Hepatocyte (in vitro differentiated cells): Measurements from ENCODE around the gene FOSB.

Experiments used
- EZH2 ChIP-seq: fragments of 200-600 bp; sonication (generic); IDR thresholded peaks from 2 replicates; pipeline ENCODE4 v1.6.1; 2016; ENCODE audit warnings: antibody characterized with exemption, mild to moderate bottlenecking, borderline replicate concordance
- EZH2phosphoT487 ChIP-seq: fragments of 200-600 bp; sonication (generic); IDR thresholded peaks from one replicate; pipeline ENCODE4 v1.6.1; 2018; ENCODE audit warnings: antibody characterized with exemption, mild to moderate bottlenecking, low read depth, moderate library complexity; ENCODE audit not compliant: unreplicated experiment, severe bottlenecking
- TF ChIP-seq, protein P1 (sequence below): fragments of 200-600 bp; sonication (generic); IDR thresholded peaks from 2 replicates; pipeline ENCODE4 v1.5.1; 2016; ENCODE audit warnings: antibody characterized with exemption, mild to moderate bottlenecking; ENCODE audit not compliant: poor library complexity

- TF ChIP-seq, protein P1, sequence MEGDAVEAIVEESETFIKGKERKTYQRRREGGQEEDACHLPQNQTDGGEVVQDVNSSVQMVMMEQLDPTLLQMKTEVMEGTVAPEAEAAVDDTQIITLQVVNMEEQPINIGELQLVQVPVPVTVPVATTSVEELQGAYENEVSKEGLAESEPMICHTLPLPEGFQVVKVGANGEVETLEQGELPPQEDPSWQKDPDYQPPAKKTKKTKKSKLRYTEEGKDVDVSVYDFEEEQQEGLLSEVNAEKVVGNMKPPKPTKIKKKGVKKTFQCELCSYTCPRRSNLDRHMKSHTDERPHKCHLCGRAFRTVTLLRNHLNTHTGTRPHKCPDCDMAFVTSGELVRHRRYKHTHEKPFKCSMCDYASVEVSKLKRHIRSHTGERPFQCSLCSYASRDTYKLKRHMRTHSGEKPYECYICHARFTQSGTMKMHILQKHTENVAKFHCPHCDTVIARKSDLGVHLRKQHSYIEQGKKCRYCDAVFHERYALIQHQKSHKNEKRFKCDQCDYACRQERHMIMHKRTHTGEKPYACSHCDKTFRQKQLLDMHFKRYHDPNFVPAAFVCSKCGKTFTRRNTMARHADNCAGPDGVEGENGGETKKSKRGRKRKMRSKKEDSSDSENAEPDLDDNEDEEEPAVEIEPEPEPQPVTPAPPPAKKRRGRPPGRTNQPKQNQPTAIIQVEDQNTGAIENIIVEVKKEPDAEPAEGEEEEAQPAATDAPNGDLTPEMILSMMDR = no peak
- TF ChIP-seq EZH2phosphoT487 (no peak), EZH2 (no peak)
These were observed 48.4 kb upstream of the FOSB start for GRCh38 chr19:45419396-45419795.
